Measurements from ENCODE around the gene APLNR.

Gene APLNR

DNA sequence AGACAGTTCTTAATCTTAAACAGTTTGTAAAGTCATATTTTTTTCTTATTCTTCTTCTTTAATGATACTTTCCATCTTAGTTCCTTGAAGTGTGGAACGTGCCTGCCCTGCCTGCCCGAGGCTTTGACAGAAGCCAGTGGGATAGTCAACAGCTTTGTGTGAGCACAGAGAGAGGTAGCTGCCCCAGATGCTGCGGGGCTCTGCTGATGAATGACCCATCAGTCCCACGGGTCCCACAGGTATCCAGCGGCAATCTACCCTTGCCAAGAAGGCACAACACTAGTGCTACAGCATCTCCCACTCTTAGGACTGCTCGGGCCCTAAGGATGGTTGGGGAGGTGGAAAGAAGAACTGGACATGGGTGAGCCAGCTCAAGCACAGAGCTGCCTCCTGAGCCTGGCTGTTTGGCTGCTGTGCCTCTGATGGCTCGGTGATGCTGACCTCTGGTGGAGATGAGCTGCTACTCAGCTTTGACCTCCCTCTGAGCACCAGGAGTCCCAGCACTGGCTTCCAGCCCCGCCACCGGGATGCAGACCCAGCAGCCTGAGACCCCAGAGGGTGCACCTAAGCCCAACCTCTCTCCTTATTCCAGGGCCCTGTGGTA is 11.8 kb upstream of the APLNR start:
- peak; percentile 57 for TF ChIP-seq CTCF (IDR thresholded peaks at IDR 0.05; ENCODE audit: low read depth, low read length)
- TF ChIP-seq EZH2phosphoT487 (IDR thresholded peaks at IDR 0.05; ENCODE audit: low read depth): no peak

GRCh38 chr11:57244911-57245310 is 7.9 kb upstream of the APLNR start:
- Histone ChIP-seq H2AFZ (ENCODE audit: low read depth, low read length) (no peak overlapping the region), H3K79me2 (ENCODE audit: low read length) (no peaks in the 10 kb centered on the region), H3K27me3 (ENCODE audit: low read depth, low read length) (0 out of 2 replicates have a peak, but pooled peaks cover 7% of the 10 kb centered on the region), H3K9ac (ENCODE audit: low read length) (no peak overlapping the region), H3K36me3 (replicated peaks; ENCODE audit: low read depth, low read length) (no peaks in the 10 kb centered on the region), H3K4me2 (ENCODE audit: low read length) (no peak overlapping the region), H3K4me1 (ENCODE audit: low read length) (peaks cover 5% of the 10 kb centered on the region; the same call in 1 of the 2 replicates), H4K20me1 (ENCODE audit: insufficient read depth, low read length) (no peaks in the 10 kb centered on the region), H3K4me3 (ENCODE audit: low read length) (no peak overlapping the region), H3K27ac (ENCODE audit: low read length) (no peak overlapping the region), H3K9me3 (ENCODE audit: insufficient read depth, low read length) (no peaks in the 10 kb centered on the region)
- TF ChIP-seq CTCF (IDR thresholded peaks at IDR 0.05; ENCODE audit: low read depth, low read length): no peak
- no peak for TF ChIP-seq EZH2phosphoT487 (IDR thresholded peaks at IDR 0.05; ENCODE audit: low read depth)

More for the DNA sequence above, 11.8 kb upstream of the APLNR start:
- peaks cover 5% of the 10 kb centered on the region; the same call in 1 of the 2 replicates for H3K4me1 ChIP-seq (ENCODE audit: low read length)
- H3K4me3 ChIP-seq (ENCODE audit: low read length): no peak overlapping the region
- H3K9me3 ChIP-seq (ENCODE audit: insufficient read depth, low read length): no peaks in the 10 kb centered on the region
- peak overlapping the region; percentile 18; the same call in 1 of the 2 replicates for H3K4me2 ChIP-seq (ENCODE audit: low read length)
- no peak overlapping the region for H3K27ac ChIP-seq (ENCODE audit: low read length)
- no peaks in the 10 kb centered on the region for H3K79me2 ChIP-seq (ENCODE audit: low read length)
- H3K9ac ChIP-seq (ENCODE audit: low read length): no peak overlapping the region
- H3K27me3 ChIP-seq (ENCODE audit: low read depth, low read length): peaks cover 32% of the 10 kb centered on the region
- no peaks in the 10 kb centered on the region for H3K36me3 ChIP-seq (replicated peaks; ENCODE audit: low read depth, low read length)
- no peak overlapping the region for H2AFZ ChIP-seq (ENCODE audit: low read depth, low read length)
- H4K20me1 ChIP-seq (ENCODE audit: insufficient read depth, low read length): no peaks in the 10 kb centered on the region

DNA sequence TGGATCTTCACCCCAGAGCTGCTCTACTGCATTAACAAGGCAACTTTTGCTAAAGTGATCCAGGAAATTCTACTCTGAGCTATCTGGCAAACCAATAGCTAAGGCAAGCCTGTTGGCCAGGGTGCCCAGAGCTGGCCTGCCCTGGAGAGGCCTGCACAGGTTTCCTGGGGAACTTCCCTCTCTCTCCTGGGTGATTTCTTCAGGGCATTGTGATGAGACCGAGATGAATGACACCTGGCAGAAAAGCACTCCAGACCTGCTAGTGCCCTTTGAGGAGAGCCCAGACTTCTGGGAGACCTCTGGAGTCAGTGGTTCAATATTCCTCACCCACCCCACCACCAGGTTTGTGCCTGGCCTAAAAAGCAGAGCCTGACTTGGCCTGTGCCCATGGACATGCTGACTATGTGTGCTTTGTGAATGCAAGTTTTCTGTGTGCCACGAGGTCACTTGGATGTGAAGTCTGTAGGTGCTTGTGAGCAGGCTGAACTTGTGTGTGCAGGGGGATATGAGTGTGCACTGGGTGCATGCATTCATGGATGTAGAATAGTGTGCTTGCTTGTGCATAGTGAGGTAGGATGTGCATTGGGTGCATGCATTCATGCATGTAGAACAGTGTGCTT is 4.4 kb upstream of the APLNR start:
- Histone ChIP-seq H3K27ac (ENCODE audit: low read length) (no peak overlapping the region), H3K4me3 (ENCODE audit: low read length) (no peak overlapping the region), H4K20me1 (ENCODE audit: insufficient read depth, low read length) (no peaks in the 10 kb centered on the region), H3K4me1 (ENCODE audit: low read length) (no peaks in the 10 kb centered on the region), H2AFZ (ENCODE audit: low read depth, low read length) (no peak overlapping the region), H3K27me3 (ENCODE audit: low read depth, low read length) (peaks cover 21% of the 10 kb centered on the region), H3K79me2 (ENCODE audit: low read length) (no peaks in the 10 kb centered on the region), H3K9me3 (ENCODE audit: insufficient read depth, low read length) (no peaks in the 10 kb centered on the region), H3K4me2 (ENCODE audit: low read length) (no peak overlapping the region), H3K36me3 (replicated peaks; ENCODE audit: low read depth, low read length) (no peaks in the 10 kb centered on the region), H3K9ac (ENCODE audit: low read length) (no peak overlapping the region)
- TF ChIP-seq CTCF (IDR thresholded peaks at IDR 0.05; ENCODE audit: low read depth, low read length) (no peak), EZH2phosphoT487 (IDR thresholded peaks at IDR 0.05; ENCODE audit: low read depth) (no peak)

- H3K27ac ChIP-seq (ENCODE audit: low read length): no peak overlapping the region
- H3K4me1 ChIP-seq (ENCODE audit: low read length): no peaks in the 10 kb centered on the region
- H3K79me2 ChIP-seq (ENCODE audit: low read length): no peaks in the 10 kb centered on the region
- H3K36me3 ChIP-seq (replicated peaks; ENCODE audit: low read depth, low read length): no peaks in the 10 kb centered on the region
- no peaks in the 10 kb centered on the region for H3K9me3 ChIP-seq (ENCODE audit: insufficient read depth, low read length)
- peaks cover 23% of the 10 kb centered on the region for H3K27me3 ChIP-seq (ENCODE audit: low read depth, low read length)
- no peak for TF ChIP-seq CTCF (IDR thresholded peaks at IDR 0.05; ENCODE audit: low read depth, low read length)
- no peak for TF ChIP-seq EZH2phosphoT487 (IDR thresholded peaks at IDR 0.05; ENCODE audit: low read depth)
- no peak overlapping the region for H3K4me3 ChIP-seq (ENCODE audit: low read length)
- no peak overlapping the region for H2AFZ ChIP-seq (ENCODE audit: low read depth, low read length)
- no peak overlapping the region for H3K9ac ChIP-seq (ENCODE audit: low read length)
- H4K20me1 ChIP-seq (ENCODE audit: insufficient read depth, low read length): no peaks in the 10 kb centered on the region
- no peak overlapping the region for H3K4me2 ChIP-seq (ENCODE audit: low read length)
Measured at GRCh38 chr11:57240757-57241156, 3.7 kb upstream of the APLNR start.

All from OCI-LY3 (cell line).